ENCODE data around the gene GMPS. TPM values are rescaled to one million over a fixed set of nuclear protein-coding genes. Genes with fewer than 3 reads are reported as not detected.

The GMPS gene
- total RNA-seq (2021; fragmentation: NEBNext Ultra II Directional; extraction: Animal tissue kit (Norgen Biotek cat#: 25700)), result 161 and 175 TPM in 2 replicates
- polyA plus RNA-seq (2011; rRNA removed), result 31.4 and 57.7 TPM in 2 replicates
- 70.8 TPM for polyA plus RNA-seq (2011; cell fraction: cytosol; rRNA removed)
- polyA plus RNA-seq (2011; cell fraction: nucleus; rRNA removed), result 20.3 TPM
- polyA plus RNA-seq (2012, experiment 1 of 2), result 97.9 to 219 TPM (median 113 TPM) in 4 replicates
- 21.7 TPM for polyA plus RNA-seq (2012, experiment 2 of 2)
- 106 TPM for polyA plus RNA-seq (2013, experiment 1 of 2)
- 104 TPM for polyA plus RNA-seq (2013, experiment 2 of 2)
- 67.4 and 102 TPM in 2 replicates for polyA minus RNA-seq (2011; rRNA and poly(A)+ RNA removed)
- 54.7 TPM for polyA minus RNA-seq (2011; cell fraction: cytosol; rRNA and poly(A)+ RNA removed)
- polyA minus RNA-seq (2011; cell fraction: nucleus; rRNA and poly(A)+ RNA removed), result 35.3 TPM
- long read RNA-seq, experiment 1, full-length matches to known transcripts, result 50 of 148 reads
- long read RNA-seq, experiment 1, partial matches to known transcripts, result 80 of 148 reads
- long read RNA-seq, experiment 1, other reads (novel, unspliced or antisense), result 18 of 148 reads
- long read RNA-seq, experiment 2, full-length matches to known transcripts, result 4 of 36 reads
- long read RNA-seq, experiment 2, partial matches to known transcripts, result 30 of 36 reads
- long read RNA-seq, experiment 2, other reads (novel, unspliced or antisense), result 2 of 36 reads

- H2BK12ac ChIP-seq (ENCODE audit: low read depth, low read length), result no peak within 1 kb of the TSS
- H3K56ac ChIP-seq (replicated peaks; ENCODE audit: insufficient read length, low read depth, low read length), result peak within 1 kb of the TSS; percentile 84
- H4K5ac ChIP-seq (ENCODE audit: insufficient read length, low read depth, low read length), result peak within 1 kb of the TSS; percentile 77
- H4K8ac ChIP-seq (ENCODE audit: extremely low read depth, insufficient read depth, low read length), result peak within 1 kb of the TSS; percentile 96
- FAIRE-seq, result no peak
- peaks cover 2% of the 10 kb centered on the region; the same call in 1 of the 2 replicates for H3K79me1 ChIP-seq (ENCODE audit: low read depth, low read length)
- no peak within 1 kb of the TSS for H3K23ac ChIP-seq (ENCODE audit: insufficient read length)
- H2BK20ac ChIP-seq (ENCODE audit: low read length), result no peak within 1 kb of the TSS
- peak within 1 kb of the TSS; percentile 78 to 90 (median 83) for H3K9ac ChIP-seq (replicated peaks in 1 of 4; ENCODE audit: extremely low read depth in 1 of 4, low read depth in 3 of 4, low read length in 3 of 4)
- H3K4me2 ChIP-seq (ENCODE audit: insufficient read depth in 1 of 2, low read depth in 2 of 2, low read length in 2 of 2), result peak within 1 kb of the TSS; percentile 77 to 83
- H3K36me3 ChIP-seq (ENCODE audit: control insufficient read depth in 2 of 4, insufficient read depth in 4 of 4, low read length in 3 of 4), result no peaks in the 10 kb centered on the region
- H4K20me1 ChIP-seq (replicated peaks in 1 of 2; ENCODE audit: control insufficient read depth in 1 of 2, insufficient read depth in 2 of 2, low read length in 2 of 2), result peaks cover 6 to 7% of the 10 kb centered on the region in 2 experiments
- CTCF ChIA-PET (ENCODE audit: partially characterized antibody), result interaction anchor here (0.7 to 3.1 kb wide), 13 partner anchors 12 to 120 kb away, joined by 3 to 17 read pairs (median 3); partner anchors contain the start of genes C3orf33 and SLC33A1
- 2% methylated on average over 40 of the region's 83 CpGs; no CpG with 5 or more reads in 1 of the 2 experiments for WGBS, 2 experiments (ENCODE audit: extremely low coverage in 1 of 2, insufficient coverage in 1 of 2, insufficient read length in 1 of 2, insufficient replicate concordance in 2 of 2, low coverage in 1 of 2, low lambda C conversion rate in 2 of 2, missing lambda C conversion rate in 1 of 2)
- no peaks in the 10 kb centered on the region for H3K27me3 ChIP-seq (replicated peaks in 1 of 4; ENCODE audit: control insufficient read depth in 3 of 4, extremely low read depth in 1 of 4, insufficient read depth in 3 of 4, low read length in 3 of 4)
- POLR2A ChIA-PET (ENCODE audit: partially characterized antibody), result interaction anchor here (0.8 to 3.6 kb wide), 8 partner anchors 8 to 78 kb away, joined by 3 to 27 read pairs (median 4); partner anchors contain the start of genes C3orf33 and SLC33A1
- peak within 1 kb of the TSS; percentile 77 to 97 (median 88) for H3K4me3 ChIP-seq (ENCODE audit: extremely low read depth in 1 of 4, insufficient read depth in 2 of 4, low read depth in 3 of 4, low read length in 4 of 4)
- H3K23me2 ChIP-seq (ENCODE audit: low read depth, low read length), result peaks cover 6% of the 10 kb centered on the region
- H3K14ac ChIP-seq (ENCODE audit: insufficient read length), result no peak within 1 kb of the TSS
- H3K79me2 ChIP-seq (ENCODE audit: control insufficient read depth in 1 of 2, insufficient read depth in 2 of 2, low read length in 2 of 2), result peaks cover 18 to 43% of the 10 kb centered on the region in 2 experiments
- no peaks in the 10 kb centered on the region for H3K9me3 ChIP-seq (ENCODE audit: insufficient read depth in 2 of 2, low read depth in 1 of 2, low read length in 1 of 2)
- peak within 1 kb of the TSS; percentile 91 for H2BK5ac ChIP-seq (ENCODE audit: low read depth, low read length)
- H2BK15ac ChIP-seq (ENCODE audit: low read length), result no peak within 1 kb of the TSS
- H4K91ac ChIP-seq (replicated peaks; ENCODE audit: insufficient read length, low read length), result peak within 1 kb of the TSS; percentile 91
- H3K4me1 ChIP-seq (replicated peaks in 1 of 4; ENCODE audit: control insufficient read depth in 3 of 4, insufficient read depth in 4 of 4, low read length in 3 of 4), result peaks cover 0 to 5% (median 2%) of the 10 kb centered on the region in 4 experiments; a peak in 3 of 7 replicates
- no peak within 1 kb of the TSS for H2BK120ac ChIP-seq (replicated peaks; ENCODE audit: low read depth, low read length)
- DNase-seq (ENCODE audit: low read depth in 1 of 2, low spot score in 2 of 2), result peak; percentile 88 to 97
- H2AFZ ChIP-seq (ENCODE audit: low read length), result peak within 1 kb of the TSS; percentile 68
- peak within 1 kb of the TSS; percentile 89; the same call in 1 of the 2 replicates for H3K27ac ChIP-seq (ENCODE audit: low read depth, low read length)
- H3K18ac ChIP-seq (ENCODE audit: extremely low read depth, low read length), result peak within 1 kb of the TSS; percentile 78
- no peak within 1 kb of the TSS for H2AK5ac ChIP-seq (ENCODE audit: low read depth, low read length)
- peak within 1 kb of the TSS; percentile 96 for H3K4ac ChIP-seq (replicated peaks; ENCODE audit: insufficient read length, low read depth, low read length)
- TF ChIP-seq KDM1A (IDR thresholded peaks at IDR 0.05; ENCODE audit: borderline replicate concordance, low read length) (no peak), GABPA (IDR thresholded peaks at IDR 0.05; ENCODE audit: borderline replicate concordance, insufficient read depth, low read length) (no peak), RXRA (IDR thresholded peaks at IDR 0.05; ENCODE audit: insufficient read depth, low read depth, low read length) (no peak), CTBP2 (IDR thresholded peaks at IDR 0.05; ENCODE audit: borderline replicate concordance, insufficient read depth, insufficient read length, low read length) (no peak)
- TF ChIP-seq, protein P1, sequence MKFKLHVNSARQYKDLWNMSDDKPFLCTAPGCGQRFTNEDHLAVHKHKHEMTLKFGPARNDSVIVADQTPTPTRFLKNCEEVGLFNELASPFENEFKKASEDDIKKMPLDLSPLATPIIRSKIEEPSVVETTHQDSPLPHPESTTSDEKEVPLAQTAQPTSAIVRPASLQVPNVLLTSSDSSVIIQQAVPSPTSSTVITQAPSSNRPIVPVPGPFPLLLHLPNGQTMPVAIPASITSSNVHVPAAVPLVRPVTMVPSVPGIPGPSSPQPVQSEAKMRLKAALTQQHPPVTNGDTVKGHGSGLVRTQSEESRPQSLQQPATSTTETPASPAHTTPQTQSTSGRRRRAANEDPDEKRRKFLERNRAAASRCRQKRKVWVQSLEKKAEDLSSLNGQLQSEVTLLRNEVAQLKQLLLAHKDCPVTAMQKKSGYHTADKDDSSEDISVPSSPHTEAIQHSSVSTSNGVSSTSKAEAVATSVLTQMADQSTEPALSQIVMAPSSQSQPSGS (IDR thresholded peaks at IDR 0.05; ENCODE audit: low read length), result no peak; the same call in 1 of the 2 replicates
Observed at GRCh38 chr3:155870133-155870944, at the start of gene GMPS. Gene GMPS, plus strand, starts transcription at chr3:155870650. Its CDS starts 221 bp downstream, at chr3:155870871.

Data from H1 (cell line).